HG02759 (cell line): ENCODE results near the gene LRRC14B.
"Not testable (repeated sequence)": the region's sequence is repeated elsewhere in the genome, so short reads cannot be mapped to it uniquely, and the experiment has no call there.

Experiments
- ATAC-seq: cut with Tn5 transposase; IDR thresholded peaks from one replicate; pipeline ENCODE4 v1.9.1; 2021; ENCODE audit warnings: mild to moderate bottlenecking, moderate library complexity; ENCODE audit not compliant: unreplicated experiment

LRRC14B gene

GRCh38 chr5:233426-233825 lies 42.1 kb downstream of the LRRC14B start:
- not testable (repeated sequence) for ATAC-seq

- ATAC-seq, result no peak
Measured at GRCh38 chr5:234450-234849, 43.2 kb downstream of the LRRC14B start.

GRCh38 chr5:235527-235926 lies 44.2 kb downstream of the LRRC14B start:
- not testable (repeated sequence) for ATAC-seq

GRCh38 chr5:237931-238330 lies 46.6 kb downstream of the LRRC14B start:
- ATAC-seq, result not testable (repeated sequence)

- ATAC-seq, result not testable (repeated sequence)
Measured at GRCh38 chr5:240550-240949, 49.3 kb downstream of the LRRC14B start.

GRCh38 chr5:241045-241669 lies 49.9 kb downstream of the LRRC14B start:
- not testable (repeated sequence) for ATAC-seq

GRCh38 chr5:243683-244367 lies 52.5 kb downstream of the LRRC14B start:
- ATAC-seq, result not testable (repeated sequence)

GRCh38 chr5:245717-246116 lies 54.4 kb downstream of the LRRC14B start:
- not testable (repeated sequence) for ATAC-seq
